ENCODE data around the gene PPFIBP1. TPM values are rescaled to one million over a fixed set of nuclear protein-coding genes. Genes with fewer than 3 reads are reported as not detected.
"Not testable (repeated sequence)": the region's sequence is repeated elsewhere in the genome, so short reads cannot be mapped to it uniquely, and the experiment has no call there.

The PPFIBP1 gene
- total RNA-seq, 1 donor from 2014 or later, result 133 TPM

DNA sequence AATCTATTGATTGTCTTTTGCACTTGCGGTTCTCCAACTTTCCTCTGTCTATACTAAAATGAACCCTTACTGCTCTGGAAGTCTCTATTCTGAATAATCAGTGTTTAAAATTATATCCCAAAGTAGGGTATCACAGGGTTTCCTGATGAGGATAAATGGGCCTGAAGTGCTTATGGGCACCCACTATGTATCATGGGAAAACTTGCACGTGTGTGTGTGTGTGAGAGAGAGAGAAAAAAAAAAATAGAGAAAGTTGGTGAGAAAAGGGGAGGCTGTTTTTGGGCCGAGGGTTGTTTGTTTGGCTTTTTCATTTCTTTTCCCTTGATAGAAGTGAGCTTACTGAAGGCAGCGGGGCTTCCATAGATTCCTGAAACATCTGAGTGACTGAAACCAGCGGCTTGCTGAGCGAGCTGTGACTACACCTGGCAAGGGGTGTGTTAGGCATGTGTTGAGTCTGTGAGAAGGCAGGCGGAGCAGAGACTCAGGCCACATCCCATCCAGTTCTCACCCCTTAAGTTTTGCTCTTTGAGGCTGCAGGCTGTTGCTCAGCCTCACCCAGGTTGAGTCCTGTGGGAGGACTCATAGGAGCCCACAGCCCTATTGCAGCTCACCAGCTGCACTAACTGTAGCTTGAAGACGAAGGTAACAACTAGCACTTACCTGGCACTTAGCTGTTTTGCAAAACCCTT lies 17.2 kb downstream of the PPFIBP1 start:
- DNase-seq (ENCODE audit: low read depth, low spot score), result no peak

DNA sequence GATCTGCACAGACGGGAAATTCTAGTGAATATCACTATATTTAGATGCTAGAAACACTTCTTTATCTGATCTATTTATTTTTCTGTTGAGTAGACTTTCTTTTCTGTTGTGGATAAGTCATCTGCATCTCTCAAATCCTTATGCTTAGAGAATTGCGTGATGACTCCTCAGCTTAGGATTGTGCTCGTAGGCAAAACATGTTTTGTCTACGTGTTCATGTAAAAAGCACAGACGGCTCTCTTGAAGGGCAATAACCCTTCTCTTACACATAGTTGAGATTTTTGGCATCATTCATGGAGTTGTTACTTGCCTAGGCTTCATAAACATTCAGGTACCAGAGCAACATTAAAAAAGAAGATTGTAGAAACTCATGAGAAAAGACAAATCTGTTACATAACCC lies 18.6 kb downstream of the PPFIBP1 start:
- DNase-seq (ENCODE audit: low read depth, low spot score), result no peak

DNA sequence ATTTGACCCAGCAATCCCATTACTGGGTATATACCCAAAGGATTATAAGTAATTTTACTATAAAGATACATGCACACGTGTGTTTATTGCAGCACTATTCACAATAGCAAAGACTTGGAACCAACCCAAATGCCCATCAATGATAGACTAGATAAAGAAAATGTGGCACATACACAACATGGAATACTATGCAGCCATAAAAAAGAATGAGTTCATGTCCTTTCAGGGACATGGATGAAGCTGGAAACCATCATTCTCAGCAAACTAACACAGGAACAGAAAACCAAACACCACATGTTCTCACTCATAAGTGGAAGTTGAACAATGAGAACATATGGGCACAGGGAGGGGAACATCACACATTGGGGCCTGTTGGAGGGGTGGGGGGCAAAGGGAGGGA lies 20.9 kb downstream of the PPFIBP1 start:
- not testable (repeated sequence) for DNase-seq (ENCODE audit: low read depth, low spot score)

DNA sequence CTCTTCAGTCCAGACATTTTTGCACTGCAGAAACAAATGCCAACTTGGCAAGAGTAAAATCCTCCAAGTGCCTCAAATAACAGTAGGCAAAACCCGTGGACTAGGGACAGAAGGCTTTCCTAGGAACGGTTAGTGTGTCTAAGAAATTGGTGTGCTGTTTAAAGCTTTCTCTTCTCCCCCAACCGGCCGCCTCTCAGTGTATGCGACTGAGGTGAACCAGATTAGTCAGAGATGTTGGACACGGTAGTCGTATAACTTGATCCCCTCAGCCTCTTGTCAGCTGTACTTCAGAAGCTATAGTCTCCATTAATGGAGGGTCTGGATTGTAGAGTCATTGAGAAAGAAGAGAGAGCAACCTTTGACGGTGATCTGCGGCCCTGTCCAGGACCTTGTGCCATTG lies 21.7 kb downstream of the PPFIBP1 start:
- DNase-seq (ENCODE audit: low read depth, low spot score), result no peak

DNA sequence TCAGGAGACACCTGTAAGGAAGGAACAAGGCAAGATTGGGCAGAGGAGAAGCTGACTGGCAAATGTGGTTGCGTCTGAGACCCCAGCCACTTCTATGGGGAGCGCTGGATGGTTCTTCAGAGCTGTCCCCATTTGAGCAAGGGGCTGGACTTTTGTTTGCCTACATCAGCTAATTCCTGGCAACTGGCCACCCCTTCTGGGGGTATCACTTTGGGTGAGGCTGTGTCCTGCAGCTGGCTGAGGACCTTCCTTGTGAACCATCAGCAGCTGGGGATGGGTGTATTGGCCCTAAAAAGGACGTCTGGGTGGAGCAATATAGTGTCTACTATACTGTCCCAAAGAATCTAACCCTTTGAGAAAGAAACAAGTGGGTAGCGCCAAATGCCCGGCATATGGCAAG lies 23.6 kb downstream of the PPFIBP1 start:
- no peak for DNase-seq (ENCODE audit: low read depth, low spot score)

DNA sequence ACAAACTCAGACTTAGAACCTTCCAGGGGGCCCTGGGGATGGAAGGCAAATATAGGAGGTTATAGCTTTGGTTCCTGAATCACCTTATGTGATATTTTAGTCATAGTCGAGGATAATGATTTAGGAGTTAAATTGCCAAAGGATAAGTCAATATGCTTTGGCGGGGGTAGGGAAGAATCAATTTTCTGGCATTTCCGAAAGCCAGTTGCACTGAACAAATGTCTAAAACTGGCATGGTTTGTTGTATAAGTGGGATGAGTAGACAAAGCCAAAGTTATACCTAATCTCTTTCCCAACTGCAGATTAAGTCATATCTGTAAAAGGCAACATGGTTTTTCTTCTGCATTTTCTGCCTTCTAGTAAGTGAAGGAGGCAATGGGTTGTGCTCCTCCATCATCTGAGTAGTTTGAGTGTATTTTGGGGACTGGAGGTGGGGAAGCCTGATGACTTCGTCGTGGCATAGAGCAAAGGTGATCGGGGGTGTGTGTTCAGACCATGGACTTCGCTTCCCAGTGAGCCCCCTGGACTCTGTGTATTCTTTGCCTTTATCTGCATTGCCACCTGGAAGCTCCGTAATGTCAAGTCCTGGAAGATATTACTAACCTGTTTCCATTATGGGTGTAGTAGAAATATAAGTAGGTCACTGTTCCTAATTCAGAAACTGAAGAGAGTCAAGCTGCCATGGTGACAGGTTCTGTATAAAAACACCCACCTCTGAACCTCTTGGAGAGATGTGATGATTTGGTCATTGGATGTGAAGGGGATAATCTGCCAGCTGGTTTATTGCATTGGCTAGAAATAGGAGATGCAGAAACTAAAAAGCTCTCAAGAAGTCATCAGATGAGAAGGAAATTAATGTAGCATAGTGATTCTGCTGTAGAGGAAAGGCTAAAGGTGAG lies 24.5 kb downstream of the PPFIBP1 start:
- DNase-seq (ENCODE audit: low read depth, low spot score), result no peak

DNA sequence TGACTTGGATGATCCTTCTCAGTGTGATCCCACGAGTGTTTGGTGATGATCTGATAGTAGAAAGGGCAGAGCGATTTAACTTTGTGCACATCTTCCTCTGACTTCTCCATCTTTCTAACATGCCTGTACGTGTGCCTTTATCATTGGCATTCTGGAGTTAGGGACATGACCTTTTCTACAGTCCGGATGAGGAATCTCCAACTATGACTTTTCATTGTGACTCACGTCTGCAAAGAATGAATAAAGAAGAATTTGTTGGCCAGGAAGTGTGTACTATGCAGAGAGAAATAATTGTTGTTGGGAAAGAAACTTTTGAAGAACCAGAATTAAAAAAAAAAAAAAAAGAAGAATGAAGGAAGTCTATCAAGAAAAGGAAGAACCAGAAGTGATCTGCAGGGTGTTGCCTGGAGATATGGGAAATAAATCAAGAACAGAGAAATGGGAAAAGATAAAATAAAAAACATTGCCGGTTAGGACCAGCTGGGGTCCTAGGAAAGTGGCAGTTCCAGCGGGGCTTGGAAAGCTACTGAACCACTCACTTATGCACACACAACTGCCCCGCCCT lies 25.3 kb downstream of the PPFIBP1 start:
- DNase-seq (ENCODE audit: low read depth, low spot score), result peak; percentile 81

DNA sequence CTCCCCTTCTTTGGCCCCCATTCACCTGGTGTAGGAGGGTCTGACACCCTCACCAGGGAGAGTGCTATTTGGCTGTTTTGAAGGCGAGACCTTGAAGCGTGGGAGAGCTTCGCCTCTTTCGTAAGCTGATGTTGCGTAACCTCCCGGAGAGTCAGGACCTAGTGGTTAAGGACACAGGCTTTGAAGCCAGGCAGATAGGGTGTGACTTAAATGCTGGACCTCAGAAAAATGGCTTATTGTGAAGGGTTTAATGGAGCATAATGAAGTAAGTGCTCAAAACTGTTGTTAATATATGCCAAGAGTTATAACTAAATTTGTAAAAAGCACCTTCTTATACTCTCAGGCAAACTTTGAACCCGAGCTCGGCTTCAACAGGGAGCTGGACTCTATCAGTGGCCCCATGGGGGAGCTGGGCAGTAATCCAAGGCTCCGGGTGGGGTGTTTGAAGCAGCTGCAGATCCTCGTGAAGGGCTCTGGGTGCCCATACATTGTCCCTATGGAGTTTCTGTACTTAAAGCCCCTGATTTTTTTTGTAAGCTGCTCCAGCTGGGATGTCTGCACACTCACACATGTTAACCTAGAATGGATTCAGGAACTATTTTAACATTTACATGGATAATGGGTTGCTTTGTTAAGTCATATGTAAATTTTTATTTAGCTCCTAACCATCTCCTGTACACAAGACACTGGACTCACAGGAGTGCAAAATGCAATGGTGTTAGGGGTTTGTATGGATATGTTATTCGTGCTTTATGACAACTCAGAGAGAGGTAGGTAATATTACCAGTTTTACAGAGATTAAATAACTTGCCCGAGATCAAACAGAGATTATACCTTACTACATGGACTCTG lies 26.0 kb downstream of the PPFIBP1 start:
- DNase-seq (ENCODE audit: low read depth, low spot score), result peak; percentile 78

DNA sequence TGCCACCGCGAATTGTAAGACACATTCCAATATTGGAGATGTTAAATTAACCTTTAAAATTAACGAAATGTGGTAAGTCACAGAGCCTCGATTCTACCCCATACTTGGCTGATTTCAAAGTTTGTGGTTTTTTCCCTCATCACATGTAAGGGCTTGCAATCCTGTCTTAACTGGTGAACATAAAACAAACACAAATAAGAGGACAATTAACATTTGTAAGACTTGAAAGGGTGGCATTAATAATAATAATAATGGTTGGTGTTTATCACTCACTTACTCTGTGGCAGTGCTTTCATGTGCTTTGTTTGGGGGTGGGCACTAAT lies 26.6 kb downstream of the PPFIBP1 start:
- DNase-seq (ENCODE audit: low read depth, low spot score), result no peak

DNA sequence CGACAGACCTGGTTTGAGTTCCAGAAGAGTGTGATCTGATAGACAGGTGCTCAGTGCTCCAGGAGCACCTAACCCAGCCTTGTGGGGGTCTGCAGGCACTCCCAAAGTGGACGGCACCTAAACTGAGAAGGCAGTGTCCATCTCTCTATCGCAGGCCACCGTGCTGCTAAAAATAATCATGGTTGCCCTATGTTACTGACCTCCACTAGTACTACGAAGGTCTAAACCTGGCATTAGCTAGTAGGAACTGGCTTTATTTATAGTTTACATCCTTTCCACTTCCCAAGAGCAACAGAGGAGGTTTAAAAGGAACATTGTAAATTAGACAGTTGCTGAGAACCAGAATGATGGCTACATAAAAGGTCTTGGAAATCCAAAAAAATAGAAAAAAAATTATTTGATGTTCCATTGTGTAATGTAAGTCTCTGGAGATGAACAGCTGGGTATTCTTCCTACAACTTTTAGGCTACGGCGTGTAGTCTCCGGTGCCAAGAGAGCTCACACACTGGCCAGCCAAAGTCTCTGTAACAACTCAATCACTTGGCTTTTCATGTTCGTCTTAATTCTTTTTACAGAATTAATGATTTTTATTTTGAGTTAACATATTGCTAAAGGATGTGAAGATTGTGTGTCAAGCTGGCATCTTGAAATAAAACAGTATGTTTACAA lies 27.3 kb downstream of the PPFIBP1 start:
- DNase-seq (ENCODE audit: low read depth, low spot score), result no peak

DNA sequence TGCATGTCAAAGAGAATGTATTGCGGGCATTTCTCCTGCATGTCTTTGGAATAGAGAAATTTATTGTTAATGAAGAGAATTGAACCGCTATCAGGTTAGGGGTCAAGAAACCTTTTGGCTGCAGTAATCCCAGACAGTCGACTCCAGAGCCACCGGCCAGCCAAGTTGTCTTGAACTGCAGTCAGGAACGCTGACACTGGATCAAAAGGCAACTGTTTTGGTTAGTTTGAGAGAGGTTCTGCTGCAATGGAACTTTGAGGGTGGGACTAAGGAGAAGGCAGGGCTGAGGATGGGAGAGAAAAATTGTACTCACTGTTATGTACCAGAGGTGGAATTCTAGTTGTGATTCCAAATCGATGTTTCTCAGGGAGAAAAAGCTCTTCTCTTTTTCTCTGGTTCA lies 28.2 kb downstream of the PPFIBP1 start:
- DNase-seq (ENCODE audit: low read depth, low spot score), result no peak

DNA sequence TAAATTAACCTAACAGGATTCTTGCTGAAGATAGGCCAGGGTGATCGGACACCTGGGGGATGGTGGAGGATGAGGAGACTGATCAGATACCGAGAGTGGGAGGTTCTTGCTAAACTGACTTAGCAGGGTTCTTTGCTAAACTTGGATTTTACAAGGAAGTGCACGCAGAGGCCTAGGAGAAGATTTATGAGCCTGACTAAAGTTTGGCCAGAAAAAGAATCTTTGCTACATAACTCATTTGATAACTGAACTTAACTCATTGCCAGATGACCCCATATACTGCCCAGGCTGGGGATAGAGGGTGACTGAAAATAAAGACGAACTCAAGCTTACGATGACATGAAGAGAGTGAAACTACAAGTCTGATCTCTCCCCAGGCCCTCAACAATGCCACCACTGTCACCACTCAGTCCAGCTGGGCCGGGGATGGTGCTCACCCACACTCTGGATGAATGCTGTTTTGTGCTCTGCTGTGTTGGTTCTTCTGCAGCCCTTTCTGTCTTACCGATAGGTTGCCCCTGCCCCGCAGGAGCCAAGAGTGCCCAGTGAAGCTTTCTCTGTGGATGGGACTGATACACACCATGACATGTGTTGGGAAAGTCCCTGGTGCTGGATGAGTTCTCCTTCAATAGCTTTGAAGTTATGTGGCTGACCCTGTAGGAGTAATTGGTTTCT lies 29.0 kb downstream of the PPFIBP1 start:
- no peak for DNase-seq (ENCODE audit: low read depth, low spot score)

DNA sequence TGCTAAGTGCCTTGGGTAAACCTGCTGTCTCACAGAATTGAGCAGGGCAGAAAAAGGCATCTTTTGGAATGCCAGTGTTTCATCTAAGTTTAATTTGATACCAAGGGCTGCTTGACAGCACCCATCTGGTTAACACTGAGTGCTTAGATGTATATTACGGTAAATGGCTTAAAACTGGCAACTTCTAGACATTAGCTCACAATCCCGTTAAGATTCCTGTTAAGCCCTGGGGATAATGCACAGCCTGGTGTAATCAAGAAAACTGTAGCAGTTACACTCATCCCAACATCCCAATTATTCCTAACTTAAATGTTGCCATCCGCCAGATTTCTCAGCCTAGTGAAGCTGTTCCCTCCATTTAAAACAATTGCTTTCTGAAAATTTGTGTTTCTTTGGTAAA lies 29.9 kb downstream of the PPFIBP1 start:
- no peak for DNase-seq (ENCODE audit: low read depth, low spot score)

DNA sequence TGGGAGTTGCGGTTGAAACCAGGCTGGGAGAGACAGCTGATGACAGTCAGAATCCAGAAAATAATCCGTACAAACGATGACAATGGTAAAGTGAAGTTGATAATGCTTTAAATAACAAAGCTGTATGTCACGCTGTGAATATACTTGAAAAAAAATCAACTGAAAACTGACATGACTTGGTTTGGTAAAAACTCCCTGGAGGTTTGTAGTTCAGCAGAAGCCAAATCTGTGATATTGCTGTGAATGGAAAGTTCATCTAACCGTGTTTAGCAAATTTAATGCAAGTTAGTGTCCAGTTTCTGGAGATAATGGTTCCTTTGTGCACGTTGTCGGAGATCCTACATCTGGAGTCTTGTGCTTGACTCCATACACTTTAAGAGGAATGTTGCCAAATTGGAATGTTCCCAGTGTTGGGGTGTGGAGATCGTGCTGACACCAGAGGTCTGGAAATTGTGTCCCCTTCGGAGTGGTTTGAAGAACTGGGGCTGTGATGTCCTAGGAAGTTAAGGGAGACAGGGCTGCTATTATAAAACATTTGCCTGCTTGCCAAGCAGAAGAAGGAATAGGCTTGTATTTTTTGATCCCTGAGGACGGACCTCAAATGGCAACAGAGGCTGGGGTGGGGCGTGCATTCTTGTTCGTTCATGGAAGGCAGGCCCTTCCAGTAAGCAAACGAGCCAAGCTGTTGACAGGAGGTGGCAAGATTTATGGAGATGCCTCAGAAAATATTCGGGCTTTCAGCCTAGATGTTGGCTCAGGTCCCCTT lies 30.6 kb downstream of the PPFIBP1 start:
- no peak for DNase-seq (ENCODE audit: low read depth, low spot score)

DNA sequence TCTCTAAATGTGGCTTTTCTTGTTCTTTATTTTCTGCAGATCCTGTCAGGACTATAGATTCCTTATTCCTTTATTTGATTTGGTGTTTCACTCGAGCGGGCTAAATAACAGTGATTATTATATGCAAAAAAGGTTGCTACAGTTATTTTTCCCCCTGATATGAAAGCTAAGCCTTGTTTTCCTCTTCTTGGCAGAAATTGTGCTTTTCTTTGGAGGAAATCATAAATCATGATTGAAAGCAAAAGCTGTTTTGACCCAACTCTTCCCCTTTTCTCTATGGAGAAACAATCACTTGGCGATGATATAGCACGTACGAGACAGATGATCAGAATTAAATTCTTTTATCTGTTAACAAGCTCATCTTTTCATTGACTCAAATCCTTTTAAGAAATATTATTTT lies 31.4 kb downstream of the PPFIBP1 start:
- DNase-seq (ENCODE audit: low read depth, low spot score), result no peak

DNA sequence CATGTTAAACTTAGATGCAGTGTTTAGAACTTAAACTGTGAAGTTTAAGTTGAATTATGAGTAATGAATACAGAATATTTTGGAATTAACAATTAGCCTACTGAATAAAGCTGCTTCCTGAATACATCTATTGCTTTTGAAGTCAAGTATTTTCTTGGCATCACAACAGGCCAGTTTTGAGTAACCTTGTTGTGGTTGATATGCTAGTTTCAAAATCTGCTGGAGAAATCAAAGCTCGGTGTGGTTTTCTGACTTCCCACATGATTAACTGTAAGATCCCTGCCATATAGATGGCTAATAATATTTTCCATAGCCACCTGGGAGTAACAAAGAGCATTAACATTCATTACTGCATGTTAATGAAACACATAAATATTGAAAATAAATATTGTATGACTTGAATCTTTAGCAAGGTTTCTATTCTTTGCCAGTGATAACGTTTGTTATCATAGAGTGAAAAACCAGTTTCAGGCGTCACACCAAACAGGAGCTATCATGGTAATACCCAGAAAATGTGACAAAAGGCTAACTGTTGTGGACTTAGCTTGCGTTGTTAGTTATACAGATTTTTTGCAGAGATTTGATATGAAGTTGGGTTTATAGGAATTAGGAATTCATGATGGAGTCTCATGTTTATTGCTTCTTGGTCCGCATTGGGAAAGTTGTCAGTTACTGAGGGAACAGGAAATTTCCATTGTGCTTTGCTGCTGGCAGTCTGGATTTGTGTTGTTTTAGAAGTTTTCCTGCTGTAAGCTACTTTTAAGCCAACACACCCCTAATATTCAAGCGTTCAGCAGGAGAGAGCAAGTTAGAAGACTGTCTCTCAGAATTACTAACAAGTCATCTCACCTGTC lies 32.1 kb downstream of the PPFIBP1 start:
- DNase-seq (ENCODE audit: low read depth, low spot score), result peak; percentile 24

DNA sequence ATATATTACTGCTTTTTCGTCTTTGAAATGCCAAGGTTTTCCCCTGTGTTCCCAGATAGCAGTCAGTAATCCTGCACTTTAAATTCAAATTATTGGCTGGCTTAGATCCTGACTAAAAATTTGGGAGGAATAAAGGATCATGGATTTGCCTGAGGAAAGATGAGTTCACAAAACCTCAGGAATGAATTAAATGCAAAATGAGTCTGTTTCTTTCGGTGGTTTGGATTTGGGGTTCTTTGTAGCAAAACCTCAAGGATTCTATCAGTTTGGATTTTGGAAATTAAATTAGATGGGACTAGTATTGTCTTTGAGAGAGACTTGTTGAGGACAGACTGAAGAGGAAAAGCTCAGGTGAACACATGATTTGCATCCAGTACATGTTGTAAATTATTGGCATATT lies 36.1 kb downstream of the PPFIBP1 start:
- DNase-seq (ENCODE audit: low read depth, low spot score), result no peak

DNA sequence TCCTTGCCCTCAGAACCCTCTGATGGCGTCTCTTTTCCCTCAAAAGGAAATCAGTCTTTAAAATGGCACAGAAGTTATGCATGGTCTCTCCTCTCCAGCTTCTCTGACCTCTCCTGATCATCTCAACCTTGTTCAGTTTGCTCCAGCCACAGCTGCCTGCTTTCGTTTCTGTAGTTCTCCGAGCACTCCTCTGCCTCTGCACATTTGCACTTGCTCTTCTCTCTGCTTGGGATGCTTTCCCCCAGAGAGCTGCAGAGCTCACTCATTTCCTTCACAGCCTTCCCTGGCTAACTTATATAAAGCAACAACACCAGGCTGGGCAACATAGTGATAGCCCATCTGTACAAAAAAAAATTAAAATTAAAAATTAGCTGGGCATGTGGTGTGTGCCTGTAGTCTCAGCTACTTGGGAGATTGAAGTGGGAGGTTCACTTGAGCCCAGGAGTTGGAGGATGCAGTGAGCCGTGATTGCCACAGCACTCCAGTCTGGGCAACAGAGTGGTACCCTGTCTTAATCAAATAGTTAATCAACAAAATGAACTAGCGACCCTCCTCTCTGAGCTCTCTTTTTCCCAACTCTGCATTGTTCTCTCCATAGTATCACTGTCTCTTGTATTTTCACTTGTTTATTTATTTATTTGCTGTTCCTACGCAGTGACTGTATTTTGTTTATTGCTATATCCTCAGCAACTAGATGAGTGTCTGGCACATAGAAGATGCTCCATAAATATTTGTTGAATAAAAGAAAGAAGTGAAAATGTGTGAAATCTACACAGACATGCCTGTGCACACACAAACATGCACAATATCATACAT lies 37.7 kb downstream of the PPFIBP1 start:
- no peak for DNase-seq (ENCODE audit: low read depth, low spot score)

Data from pulmonary artery endothelial cell (primary cell).